Activated CD4-positive, CD25-positive, alpha-beta regulatory T cell treated with anti-CD3 and anti-CD28 coated beads, Interleukin-2, amount 50 U/mL, for 24 hours (primary cell): ENCODE data around the gene TMCO6.
A peak's percentile ranks its signal among the peaks of the same experiment; 100 is the strongest.
"Not testable (repeated sequence)": the region's sequence is repeated elsewhere in the genome, so short reads cannot be mapped to it uniquely, and the experiment has no call there.

Experiments used
- ATAC-seq, 2 donors: fragments of 150-1000 bp; cut with Tn5 transposase; one replicate each; pipeline ENCODE4 v1.10.0; 2021; ENCODE audit warnings: mild to moderate bottlenecking in 1 of 2, moderate library complexity in 1 of 2

TMCO6 gene

GRCh38 chr5:140639148-140639981 lies at the start of gene TMCO6:
Gene TMCO6, plus strand, starts transcription at chr5:140639451. Its CDS starts 77 bp downstream, at chr5:140639528.
- ATAC-seq = peak; percentile 92 to 93

GRCh38 chr5:140590861-140591260 lies 48.4 kb upstream of the TMCO6 start:
- no peak for ATAC-seq

GRCh38 chr5:140591747-140592372 lies 47.4 kb upstream of the TMCO6 start:
- no peak for ATAC-seq

- ATAC-seq = not testable (repeated sequence)
Observed at GRCh38 chr5:140593070-140593469, 46.2 kb upstream of the TMCO6 start.

GRCh38 chr5:140594169-140594568 lies 45.1 kb upstream of the TMCO6 start:
- ATAC-seq = no peak

- no peak for ATAC-seq
Observed at GRCh38 chr5:140595538-140596300, 43.5 kb upstream of the TMCO6 start.

- ATAC-seq = no peak
Observed at GRCh38 chr5:140596321-140596741, 42.9 kb upstream of the TMCO6 start.

- ATAC-seq = no peak
Observed at GRCh38 chr5:140598836-140599235, 40.4 kb upstream of the TMCO6 start.

GRCh38 chr5:140600096-140600495 lies 39.2 kb upstream of the TMCO6 start:
- no peak for ATAC-seq

GRCh38 chr5:140602147-140602546 lies 37.1 kb upstream of the TMCO6 start:
- ATAC-seq = no peak

- ATAC-seq = not testable (repeated sequence)
Observed at GRCh38 chr5:140603446-140603698, 35.9 kb upstream of the TMCO6 start.

GRCh38 chr5:140603734-140604133 lies 35.5 kb upstream of the TMCO6 start:
- ATAC-seq = no peak

- no peak for ATAC-seq
Observed at GRCh38 chr5:140605879-140606278, 33.4 kb upstream of the TMCO6 start.

- ATAC-seq = no peak
Observed at GRCh38 chr5:140607031-140607430, 32.2 kb upstream of the TMCO6 start.

GRCh38 chr5:140608722-140609121 lies 30.5 kb upstream of the TMCO6 start:
- no peak for ATAC-seq

- no peak for ATAC-seq
Observed at GRCh38 chr5:140609126-140609525, 30.1 kb upstream of the TMCO6 start.

- ATAC-seq = no peak
Observed at GRCh38 chr5:140611020-140611521, 28.2 kb upstream of the TMCO6 start.

- ATAC-seq = no peak
Observed at GRCh38 chr5:140622301-140622700, 16.9 kb upstream of the TMCO6 start.

GRCh38 chr5:140623061-140623460 lies 16.2 kb upstream of the TMCO6 start:
- ATAC-seq = not testable (repeated sequence)

GRCh38 chr5:140624886-140625285 lies 14.4 kb upstream of the TMCO6 start:
- not testable (repeated sequence) for ATAC-seq

- no peak for ATAC-seq
Observed at GRCh38 chr5:140627972-140628371, 11.3 kb upstream of the TMCO6 start.

GRCh38 chr5:140628711-140629110 lies 10.5 kb upstream of the TMCO6 start:
- no peak for ATAC-seq

- no peak for ATAC-seq
Observed at GRCh38 chr5:140630292-140631035, 8.8 kb upstream of the TMCO6 start.
